ENCODE measurements around the gene KLHL25.

The KLHL25 gene

GRCh38 chr15:85794598-85795336 is at the start of gene KLHL25:
Gene KLHL25 (minus strand): TSS chr15:85794925. CDS start chr15:85769810, 25,115 bp downstream.
- Histone ChIP-seq H3K9me3 (ENCODE audit: control insufficient read depth, low read length) (no peaks in the 10 kb centered on the region), H3K27ac (peak within 1 kb of the TSS; percentile 47), H2AFZ (peak within 1 kb of the TSS; percentile 82), H3K79me2 (peaks cover 4% of the 10 kb centered on the region), H3K36me3 (ENCODE audit: control insufficient read depth, insufficient read depth, low read length) (no peaks in the 10 kb centered on the region), H3K9ac (no peak within 1 kb of the TSS), H3K4me1 (no peaks in the 10 kb centered on the region), H3K4me3 (ENCODE audit: low read depth, low read length) (peak within 1 kb of the TSS; percentile 71), H3K27me3 (ENCODE audit: control insufficient read depth, insufficient read depth, low read length) (no peaks in the 10 kb centered on the region), H3K4me2 (ENCODE audit: low read length) (peak within 1 kb of the TSS; percentile 84)
- no peak for TF ChIP-seq CTCF (IDR thresholded peaks at IDR 0.05)

GRCh38 chr15:85840802-85841152 is 46.1 kb upstream of the KLHL25 start:
- Histone ChIP-seq H2AFZ (no peak overlapping the region), H3K27ac (no peak overlapping the region), H3K4me2 (ENCODE audit: low read length) (peak overlapping the region; percentile 87), H3K36me3 (ENCODE audit: control insufficient read depth, insufficient read depth, low read length) (no peaks in the 10 kb centered on the region), H3K9ac (no peak overlapping the region), H3K9me3 (ENCODE audit: control insufficient read depth, low read length) (no peaks in the 10 kb centered on the region), H3K4me3 (ENCODE audit: low read depth, low read length) (no peak overlapping the region), H3K79me2 (no peaks in the 10 kb centered on the region), H3K27me3 (ENCODE audit: control insufficient read depth, insufficient read depth, low read length) (no peaks in the 10 kb centered on the region), H3K4me1 (no peaks in the 10 kb centered on the region)
- TF ChIP-seq CTCF (IDR thresholded peaks at IDR 0.05): no peak

GRCh38 chr15:85840079-85840801 is 45.5 kb upstream of the KLHL25 start:
- Histone ChIP-seq H3K79me2 (no peaks in the 10 kb centered on the region), H3K36me3 (ENCODE audit: control insufficient read depth, insufficient read depth, low read length) (no peaks in the 10 kb centered on the region), H2AFZ (peak overlapping the region; percentile 61), H3K27me3 (ENCODE audit: control insufficient read depth, insufficient read depth, low read length) (no peaks in the 10 kb centered on the region), H3K9me3 (ENCODE audit: control insufficient read depth, low read length) (no peaks in the 10 kb centered on the region), H3K9ac (no peak overlapping the region), H3K4me2 (ENCODE audit: low read length) (peak overlapping the region; percentile 87), H3K4me1 (no peaks in the 10 kb centered on the region), H3K27ac (no peak overlapping the region), H3K4me3 (ENCODE audit: low read depth, low read length) (peak overlapping the region; percentile 37)
- peak; percentile 77 for TF ChIP-seq CTCF (IDR thresholded peaks at IDR 0.05)

- Histone ChIP-seq H3K27me3 (ENCODE audit: control insufficient read depth, insufficient read depth, low read length) (no peaks in the 10 kb centered on the region), H3K27ac (no peak overlapping the region), H3K9ac (no peak overlapping the region), H3K36me3 (ENCODE audit: control insufficient read depth, insufficient read depth, low read length) (no peaks in the 10 kb centered on the region), H2AFZ (no peak overlapping the region), H3K4me2 (ENCODE audit: low read length) (no peak overlapping the region), H3K79me2 (no peaks in the 10 kb centered on the region), H3K9me3 (ENCODE audit: control insufficient read depth, low read length) (no peaks in the 10 kb centered on the region), H3K4me1 (no peaks in the 10 kb centered on the region), H3K4me3 (ENCODE audit: low read depth, low read length) (no peak overlapping the region)
- TF ChIP-seq CTCF (IDR thresholded peaks at IDR 0.05): no peak
Measured at GRCh38 chr15:85839643-85840042, 44.9 kb upstream of the KLHL25 start.
